OCI-LY7 (cell line): ENCODE results near the gene NOP56. TPM values are rescaled to one million over a fixed set of nuclear protein-coding genes. Genes with fewer than 3 reads are reported as not detected.

Experiments used
- BruUV-seq: library from RNA; stranded (reverse); fragments of 400-500 nt; replicated peaks from 2 replicates; lab custom pipeline; 2021; lab: Mats Ljungman, UMichigan
- CTCF ChIA-PET: fragments of 300-600 bp; sonication (Branson Sonifier 250); formaldehyde crosslinking; loops from one replicate; lab custom pipeline; 2022; ENCODE audit warnings: antibody characterized with exemption; ENCODE audit not compliant: unreplicated experiment; lab: Charles Lee
- POLR2A ChIA-PET: fragments of 300-600 bp; sonication (Branson Sonifier 250); formaldehyde crosslinking; loops from one replicate; lab custom pipeline; 2022; ENCODE audit warnings: antibody characterized with exemption; lab: Charles Lee
- DNase-seq: peaks from one replicate; pipeline ENCODE4 v3.0.0-alpha.2; 2015; ENCODE audit warnings: low spot score
- H2AFZ ChIP-seq: fragments of 200-600 bp; sonication (generic), shearing (Covaris generic); 2 replicates; pipeline ENCODE4 v1.6.1; 2014; ENCODE audit warnings: mild to moderate bottlenecking, antibody characterized with exemption, low read length, moderate library complexity
- H3K27ac ChIP-seq: fragments of 200-600 bp; sonication (generic); 2 replicates; pipeline ENCODE4 v1.5.1; 2014; ENCODE audit warnings: mixed run types, low read depth, mild to moderate bottlenecking, moderate library complexity, low read length, inconsistent platforms; ENCODE audit not compliant: poor library complexity, severe bottlenecking
- H3K36me3 ChIP-seq: fragments of 200-600 bp; sonication (generic); 2 replicates; pipeline ENCODE4 v1.6.1; 2014; ENCODE audit warnings: mild to moderate bottlenecking, antibody characterized with exemption, low read length, moderate library complexity, mixed read lengths; ENCODE audit not compliant: insufficient read depth
- H3K4me1 ChIP-seq: fragments of 200-600 bp; sonication (generic); 2 replicates; pipeline ENCODE4 v1.5.1; 2014; ENCODE audit warnings: mild to moderate bottlenecking, low read length; ENCODE audit not compliant: insufficient read depth, poor library complexity, severe bottlenecking
- H3K4me2 ChIP-seq: fragments of 200-600 bp; sonication (generic); 2 replicates; pipeline ENCODE4 v1.6.1; 2014; ENCODE audit warnings: mild to moderate bottlenecking, low read length
- H3K4me3 ChIP-seq: fragments of 200-600 bp; sonication (generic); 2 replicates; pipeline ENCODE4 v1.5.1; 2014; ENCODE audit warnings: mild to moderate bottlenecking, low read depth, low read length; ENCODE audit not compliant: poor library complexity, severe bottlenecking
- H3K79me2 ChIP-seq: fragments of 200-600 bp; sonication (generic); 2 replicates; pipeline ENCODE4 v1.6.1; 2016; ENCODE audit warnings: low read depth, mild to moderate bottlenecking, low read length, moderate library complexity, mixed read lengths; ENCODE audit not compliant: insufficient read depth
- H3K9me2 ChIP-seq: fragments of 200-600 bp; sonication (generic); 2 replicates; pipeline ENCODE4 v1.6.1; 2016; ENCODE audit warnings: mild to moderate bottlenecking, low read length, mixed read lengths; ENCODE audit not compliant: insufficient read depth
- H3K9me3 ChIP-seq: fragments of 200-600 bp; sonication (generic); 2 replicates; pipeline ENCODE4 v1.6.1; 2014; ENCODE audit warnings: mild to moderate bottlenecking, mixed run types, low read length, mixed read lengths
- H4K20me1 ChIP-seq: fragments of 200-600 bp; sonication (generic); 2 replicates; pipeline ENCODE4 v1.6.1; 2014; ENCODE audit warnings: mild to moderate bottlenecking, antibody characterized with exemption, low read length, moderate library complexity, mixed read lengths; ENCODE audit not compliant: insufficient read depth
- CTCF ChIP-seq: fragments of 200-600 bp; sonication (generic); conservative IDR thresholded peaks from 2 replicates; pipeline ENCODE4 v1.5.1; 2014; ENCODE audit warnings: mild to moderate bottlenecking, antibody characterized with exemption, low read length, moderate library complexity, mixed read lengths
- EZH2phosphoT487 ChIP-seq: fragments of 200-600 bp; sonication (generic); IDR thresholded peaks from 2 replicates; pipeline ENCODE4 v1.6.1; 2018; ENCODE audit warnings: low read depth, borderline replicate concordance, mild to moderate bottlenecking, mixed run types, antibody characterized with exemption, low read length, moderate library complexity, mixed read lengths
- intact Hi-C: fragments of 100-400 bp; cut with micrococcal nuclease; formaldehyde crosslinking; loops from one replicate; pipeline ENCODE4 v1.10.0; 2022; ENCODE audit not compliant: unreplicated experiment
- total RNA-seq, 2 experiments: library from RNA; depleted of rRNA in 1 of 2; stranded (reverse); fragments of >200 nt in 1 of 2; shearing (Covaris generic) in 1 of 2; gene quantifications; 2 replicates each; pipeline ENCODE4 v1.2.3, GENCODE V29; 2014 to 2022

NOP56 gene
- total RNA-seq, 2 experiments from 2014 or later: 544 to 580 TPM

- H3K4me3 ChIP-seq: no peak overlapping the region
- intact Hi-C loops: no loop called here
- no TSS peak for BruUV-seq
- H3K27ac ChIP-seq: no peak overlapping the region
- ChIA-PET CTCF (no interaction called here), POLR2A (no interaction called here)
- TF ChIP-seq CTCF (no peak), EZH2phosphoT487 (no peak)
- no peaks in the 10 kb centered on the region for H3K9me3 ChIP-seq
- H3K79me2 ChIP-seq: no peaks in the 10 kb centered on the region
- no peak overlapping the region for H3K4me2 ChIP-seq
- no peak for DNase-seq
- no peaks in the 10 kb centered on the region for H3K9me2 ChIP-seq
- no peaks in the 10 kb centered on the region for H4K20me1 ChIP-seq
- no peaks in the 10 kb centered on the region for H3K36me3 ChIP-seq
- H3K4me1 ChIP-seq: no peaks in the 10 kb centered on the region
- no peak overlapping the region for H2AFZ ChIP-seq
These were observed 35.8 kb upstream of the NOP56 start for GRCh38 chr20:2616634-2617033.

- H3K4me1 ChIP-seq: no peaks in the 10 kb centered on the region
- no peaks in the 10 kb centered on the region for H3K9me2 ChIP-seq
- BruUV-seq: no TSS peak
- H3K79me2 ChIP-seq: no peaks in the 10 kb centered on the region
- no peak overlapping the region for H3K4me2 ChIP-seq
- H4K20me1 ChIP-seq: no peaks in the 10 kb centered on the region
- intact Hi-C loops: no loop called here
- no peak overlapping the region for H2AFZ ChIP-seq
- POLR2A ChIA-PET: interaction anchor here (0.6 kb wide), 1 partner anchor 59 kb away, joined by 3 read pairs; no protein-coding TSS in a partner anchor
- peak; percentile 5 for DNase-seq
- no peak overlapping the region for H3K27ac ChIP-seq
- CTCF ChIA-PET: no interaction called here
- H3K36me3 ChIP-seq: no peaks in the 10 kb centered on the region
- no peak overlapping the region for H3K4me3 ChIP-seq
- TF ChIP-seq EZH2phosphoT487 (no peak), CTCF (no peak)
- H3K9me3 ChIP-seq: no peaks in the 10 kb centered on the region
These were observed 35.2 kb upstream of the NOP56 start for GRCh38 chr20:2617099-2617714.

GRCh38 chr20:2618815-2619214 is 33.6 kb upstream of the NOP56 start:
- DNase-seq: no peak
- TF ChIP-seq EZH2phosphoT487 (no peak), CTCF (no peak)
- H3K36me3 ChIP-seq: no peaks in the 10 kb centered on the region
- H3K4me3 ChIP-seq: no peak overlapping the region
- intact Hi-C loops: no loop called here
- H3K9me2 ChIP-seq: no peaks in the 10 kb centered on the region
- H3K4me2 ChIP-seq: no peak overlapping the region
- no peaks in the 10 kb centered on the region for H3K79me2 ChIP-seq
- ChIA-PET CTCF (no interaction called here), POLR2A (no interaction called here)
- BruUV-seq: no TSS peak
- no peaks in the 10 kb centered on the region for H3K9me3 ChIP-seq
- no peaks in the 10 kb centered on the region for H3K4me1 ChIP-seq
- no peak overlapping the region for H3K27ac ChIP-seq
- H2AFZ ChIP-seq: no peak overlapping the region
- H4K20me1 ChIP-seq: no peaks in the 10 kb centered on the region
